Measurements from ENCODE around the gene SHANK1. TPM values are rescaled to one million over a fixed set of nuclear protein-coding genes. Genes with fewer than 3 reads are reported as not detected.

The SHANK1 gene
- total RNA-seq, 2 experiments from 2014 or later = 0.04 to 0.12 TPM

GRCh38 chr19:50741179-50741933, 21.8 kb upstream of the SHANK1 start:
- Mint-ChIP-seq H3K4me3 (no peak overlapping the region), H3K27me3 (peaks cover 54% of the 10 kb centered on the region), H3K9me3 (no peaks in the 10 kb centered on the region), H3K27ac (no peak overlapping the region), H3K4me1 (peaks cover 2% of the 10 kb centered on the region), H3K36me3 (no peaks in the 10 kb centered on the region)
- no peak for DNase-seq

GRCh38 chr19:50739914-50740426, 20.4 kb upstream of the SHANK1 start:
- peaks cover 2% of the 10 kb centered on the region for H3K4me1 Mint-ChIP-seq
- H3K9me3 Mint-ChIP-seq = no peaks in the 10 kb centered on the region
- no peak overlapping the region for H3K27ac Mint-ChIP-seq
- no peak for DNase-seq
- no peak overlapping the region for H3K4me3 Mint-ChIP-seq
- peaks cover 57% of the 10 kb centered on the region for H3K27me3 Mint-ChIP-seq
- no peaks in the 10 kb centered on the region for H3K36me3 Mint-ChIP-seq

- Mint-ChIP-seq H3K27me3 (peaks cover 54% of the 10 kb centered on the region), H3K4me3 (no peak overlapping the region), H3K27ac (no peak overlapping the region), H3K4me1 (peaks cover 2% of the 10 kb centered on the region), H3K36me3 (no peaks in the 10 kb centered on the region), H3K9me3 (no peaks in the 10 kb centered on the region)
- no peak for DNase-seq
Observed at GRCh38 chr19:50739132-50739913, 19.7 kb upstream of the SHANK1 start.

- H3K27ac Mint-ChIP-seq = no peak overlapping the region
- no peaks in the 10 kb centered on the region for H3K9me3 Mint-ChIP-seq
- no peak overlapping the region for H3K4me3 Mint-ChIP-seq
- peaks cover 38% of the 10 kb centered on the region for H3K27me3 Mint-ChIP-seq
- no peak for DNase-seq
- peaks cover 2% of the 10 kb centered on the region for H3K4me1 Mint-ChIP-seq
- no peaks in the 10 kb centered on the region for H3K36me3 Mint-ChIP-seq
Observed at GRCh38 chr19:50736338-50736737, 16.7 kb upstream of the SHANK1 start.

- Mint-ChIP-seq H3K27ac (no peak overlapping the region), H3K27me3 (peaks cover 36% of the 10 kb centered on the region)
Observed at GRCh38 chr19:50735869-50736268, 16.3 kb upstream of the SHANK1 start.

GRCh38 chr19:50729894-50730293, 10.3 kb upstream of the SHANK1 start:
- no peak overlapping the region for H3K4me3 Mint-ChIP-seq
- H3K36me3 Mint-ChIP-seq = peaks cover 12% of the 10 kb centered on the region
- H3K9me3 Mint-ChIP-seq = no peaks in the 10 kb centered on the region
- H3K4me1 Mint-ChIP-seq = peaks cover 23% of the 10 kb centered on the region
- DNase-seq = no peak
- no peak overlapping the region for H3K27ac Mint-ChIP-seq
- peaks cover 4% of the 10 kb centered on the region for H3K27me3 Mint-ChIP-seq

More at GRCh38 chr19:50735869-50736268, 16.3 kb upstream of the SHANK1 start:
- no peak for DNase-seq
- Mint-ChIP-seq H3K4me3 (no peak overlapping the region), H3K4me1 (peaks cover 2% of the 10 kb centered on the region), H3K9me3 (no peaks in the 10 kb centered on the region), H3K36me3 (no peaks in the 10 kb centered on the region)

GRCh38 chr19:50728084-50728737, 8.6 kb upstream of the SHANK1 start:
- H3K27me3 Mint-ChIP-seq = peaks cover 11% of the 10 kb centered on the region
- DNase-seq = peak; percentile 97
- H3K27ac Mint-ChIP-seq = peak overlapping the region; percentile 86
- peaks cover 12% of the 10 kb centered on the region for H3K36me3 Mint-ChIP-seq
- no peaks in the 10 kb centered on the region for H3K9me3 Mint-ChIP-seq
- peaks cover 27% of the 10 kb centered on the region for H3K4me1 Mint-ChIP-seq
- H3K4me3 Mint-ChIP-seq = peak overlapping the region; percentile 68

GRCh38 chr19:50725911-50726230, 6.3 kb upstream of the SHANK1 start:
- H3K27me3 Mint-ChIP-seq = peaks cover 21% of the 10 kb centered on the region
- H3K27ac Mint-ChIP-seq = peak overlapping the region; percentile 86
- H3K4me1 Mint-ChIP-seq = peaks cover 27% of the 10 kb centered on the region
- H3K36me3 Mint-ChIP-seq = peaks cover 12% of the 10 kb centered on the region
- DNase-seq = no peak
- H3K4me3 Mint-ChIP-seq = peak overlapping the region; percentile 82
- no peaks in the 10 kb centered on the region for H3K9me3 Mint-ChIP-seq

- peak overlapping the region; percentile 82 for H3K4me3 Mint-ChIP-seq
- no peaks in the 10 kb centered on the region for H3K9me3 Mint-ChIP-seq
- peaks cover 30% of the 10 kb centered on the region for H3K4me1 Mint-ChIP-seq
- DNase-seq = no peak
- peak overlapping the region; percentile 86 for H3K27ac Mint-ChIP-seq
- H3K36me3 Mint-ChIP-seq = peaks cover 12% of the 10 kb centered on the region
- peaks cover 26% of the 10 kb centered on the region for H3K27me3 Mint-ChIP-seq
Observed at GRCh38 chr19:50725218-50725910, 5.8 kb upstream of the SHANK1 start.

GRCh38 chr19:50724522-50725217, 5.1 kb upstream of the SHANK1 start:
- H3K9me3 Mint-ChIP-seq = no peaks in the 10 kb centered on the region
- H3K36me3 Mint-ChIP-seq = peaks cover 12% of the 10 kb centered on the region
- H3K4me1 Mint-ChIP-seq = peaks cover 35% of the 10 kb centered on the region
- peak overlapping the region; percentile 82 for H3K4me3 Mint-ChIP-seq
- peak; percentile 99 for DNase-seq
- H3K27ac Mint-ChIP-seq = peak overlapping the region; percentile 86
- H3K27me3 Mint-ChIP-seq = peaks cover 30% of the 10 kb centered on the region

GRCh38 chr19:50723735-50724521, 4.3 kb upstream of the SHANK1 start:
- Mint-ChIP-seq H3K4me3 (peak overlapping the region; percentile 82), H3K27ac (no peak overlapping the region), H3K27me3 (peaks cover 30% of the 10 kb centered on the region), H3K36me3 (peaks cover 12% of the 10 kb centered on the region), H3K4me1 (peaks cover 35% of the 10 kb centered on the region), H3K9me3 (no peaks in the 10 kb centered on the region)
- DNase-seq = no peak

GRCh38 chr19:50723069-50723468, 3.5 kb upstream of the SHANK1 start, which contains the start of gene CLEC11A:
Gene CLEC11A, plus strand, starts transcription at chr19:50723364. Its CDS starts 162 bp downstream, at chr19:50723526.
- peaks cover 31% of the 10 kb centered on the region for H3K4me1 Mint-ChIP-seq
- no peaks in the 10 kb centered on the region for H3K9me3 Mint-ChIP-seq
- no peak within 1 kb of the TSS for H3K27ac Mint-ChIP-seq
- H3K27me3 Mint-ChIP-seq = peaks cover 30% of the 10 kb centered on the region
- DNase-seq = no peak
- peaks cover 11% of the 10 kb centered on the region for H3K36me3 Mint-ChIP-seq
- H3K4me3 Mint-ChIP-seq = peak within 1 kb of the TSS; percentile 82

- Mint-ChIP-seq H3K27ac (no peak overlapping the region), H3K36me3 (peaks cover 10% of the 10 kb centered on the region), H3K27me3 (peaks cover 36% of the 10 kb centered on the region), H3K4me3 (no peak overlapping the region), H3K4me1 (peaks cover 28% of the 10 kb centered on the region), H3K9me3 (no peaks in the 10 kb centered on the region)
- no peak for DNase-seq
Observed at GRCh38 chr19:50722201-50723013, 2.8 kb upstream of the SHANK1 start.
